Breast epithelium (tissue), 4 donors: ENCODE measurements around the gene SLC39A11. TPM values are rescaled to one million over a fixed set of nuclear protein-coding genes. Genes with fewer than 3 reads are reported as not detected.

Source experiments
- DNase-seq, 2 donors: peaks; one replicate each; pipeline ENCODE4 v3.0.0-alpha.2; 2019; ENCODE audit warnings: low spot score in 2 of 2
- H3K27ac ChIP-seq, 2 donors: fragments of 200-600 bp; sonication (generic) in 1 of 2; one replicate each; pipeline ENCODE4 v1.5.1; 2016 to 2019; ENCODE audit warnings: mild to moderate bottlenecking in 1 of 2
- H3K27me3 ChIP-seq, 2 donors: fragments of 200-600 bp; sonication (generic) in 1 of 2; one replicate each; pipeline versions ENCODE4 v1.5.1 to v1.6.0; 2017 to 2019; ENCODE audit warnings: control low read depth in 1 of 2, mild to moderate bottlenecking in 1 of 2
- H3K36me3 ChIP-seq: fragments of 200-600 bp; one replicate; pipeline ENCODE4 v1.5.1; 2019
- H3K4me1 ChIP-seq, 2 donors: fragments of 200-600 bp; sonication (generic); one replicate each; pipeline ENCODE4 v1.5.1; 2016 to 2019; ENCODE audit warnings: control low read depth in 1 of 2
- H3K4me3 ChIP-seq, 3 donors: fragments of 200-600 bp; sonication (generic); 1 replicate in 2 of 3; 2 replicates in 1 of 3; pipeline ENCODE4 v1.5.1; 2016 to 2019; ENCODE audit warnings: mild to moderate bottlenecking in 3 of 3, moderate library complexity in 2 of 3
- H3K9me3 ChIP-seq, 2 donors: fragments of 200-600 bp; sonication (generic) in 1 of 2; one replicate each; pipeline ENCODE4 v1.5.1; 2016 to 2019; ENCODE audit warnings: control low read depth in 1 of 2
- CTCF ChIP-seq, 3 donors: fragments of 450-650 bp; IDR thresholded peaks; one replicate each; pipeline ENCODE4 v1.5.1; 2016 to 2017; ENCODE audit warnings: antibody characterized with exemption in 3 of 3, mild to moderate bottlenecking in 3 of 3, moderate library complexity in 3 of 3
- POLR2A ChIP-seq: fragments of 450-650 bp; IDR thresholded peaks from one replicate; pipeline ENCODE4 v1.6.1; 2016; ENCODE audit warnings: antibody characterized with exemption, mild to moderate bottlenecking, moderate library complexity
- POLR2AphosphoS5 ChIP-seq, 3 donors: sonication (generic); formaldehyde crosslinking; IDR thresholded peaks; one replicate each; pipeline ENCODE4 v1.6.1; 2017; ENCODE audit warnings: antibody characterized with exemption in 3 of 3
- intact Hi-C: fragments of 100-400 bp; cut with DNase I; formaldehyde crosslinking; loops from one replicate; pipeline ENCODE4 v1.15.1; 2023; ENCODE audit warnings: low total_unique reads
- total RNA-seq, 3 donors: library from RNA; depleted of rRNA; stranded (reverse); fragments of >200 nt; gene quantifications; one replicate each; pipeline ENCODE4 v1.1.0, GENCODE V29; 2016

Gene SLC39A11
- total RNA-seq, 3 donors from 2014 or later: 31.8 to 54.6 (median 47.0) TPM

GRCh38 chr17:72717676-72718075 is 374.8 kb downstream of the SLC39A11 start:
- TF ChIP-seq POLR2AphosphoS5 (IDR thresholded peaks at IDR 0.05) (no peak), POLR2A (no peak)
- no peaks in the 10 kb centered on the region for H3K4me1 ChIP-seq
- intact Hi-C loops: loop anchor here (5.0 kb wide), 1 partner anchor 545 kb away; no protein-coding TSS in a partner anchor
- DNase-seq: no peak
- H3K9me3 ChIP-seq: no peaks in the 10 kb centered on the region
- H3K27me3 ChIP-seq: no peaks in the 10 kb centered on the region
- H3K4me3 ChIP-seq: no peak overlapping the region
- no peak overlapping the region for H3K27ac ChIP-seq
- H3K36me3 ChIP-seq: no peaks in the 10 kb centered on the region

DNA sequence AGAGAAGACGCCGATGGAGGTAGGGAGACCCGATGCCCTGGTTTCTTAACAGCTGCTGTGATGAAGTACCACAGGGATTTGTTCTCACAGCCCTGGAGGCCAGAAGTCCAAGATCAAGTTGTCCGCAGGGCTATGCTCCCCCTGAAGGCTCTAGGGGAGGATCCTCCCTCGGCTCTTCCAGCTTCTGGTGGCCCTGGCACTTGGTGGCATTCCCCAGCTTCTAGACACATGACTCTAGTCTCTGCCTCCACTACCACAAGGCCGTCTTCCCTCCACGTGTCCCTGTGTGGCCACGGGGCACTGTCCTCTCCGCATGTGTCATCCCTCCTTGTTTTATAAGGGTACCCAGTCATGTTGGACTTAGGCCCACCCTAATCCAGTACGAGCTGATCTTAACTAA is 375.2 kb downstream of the SLC39A11 start:
- no peaks in the 10 kb centered on the region for H3K4me1 ChIP-seq
- H3K9me3 ChIP-seq: no peaks in the 10 kb centered on the region
- no peak for DNase-seq
- no peaks in the 10 kb centered on the region for H3K27me3 ChIP-seq
- intact Hi-C loops: loop anchor here (5.0 kb wide), 1 partner anchor 545 kb away; no protein-coding TSS in a partner anchor
- TF ChIP-seq POLR2AphosphoS5 (IDR thresholded peaks at IDR 0.05) (no peak), POLR2A (no peak), CTCF (IDR thresholded peaks at IDR 0.05) (no peak)
- no peaks in the 10 kb centered on the region for H3K36me3 ChIP-seq
- no peak overlapping the region for H3K27ac ChIP-seq
- H3K4me3 ChIP-seq: no peak overlapping the region

DNA sequence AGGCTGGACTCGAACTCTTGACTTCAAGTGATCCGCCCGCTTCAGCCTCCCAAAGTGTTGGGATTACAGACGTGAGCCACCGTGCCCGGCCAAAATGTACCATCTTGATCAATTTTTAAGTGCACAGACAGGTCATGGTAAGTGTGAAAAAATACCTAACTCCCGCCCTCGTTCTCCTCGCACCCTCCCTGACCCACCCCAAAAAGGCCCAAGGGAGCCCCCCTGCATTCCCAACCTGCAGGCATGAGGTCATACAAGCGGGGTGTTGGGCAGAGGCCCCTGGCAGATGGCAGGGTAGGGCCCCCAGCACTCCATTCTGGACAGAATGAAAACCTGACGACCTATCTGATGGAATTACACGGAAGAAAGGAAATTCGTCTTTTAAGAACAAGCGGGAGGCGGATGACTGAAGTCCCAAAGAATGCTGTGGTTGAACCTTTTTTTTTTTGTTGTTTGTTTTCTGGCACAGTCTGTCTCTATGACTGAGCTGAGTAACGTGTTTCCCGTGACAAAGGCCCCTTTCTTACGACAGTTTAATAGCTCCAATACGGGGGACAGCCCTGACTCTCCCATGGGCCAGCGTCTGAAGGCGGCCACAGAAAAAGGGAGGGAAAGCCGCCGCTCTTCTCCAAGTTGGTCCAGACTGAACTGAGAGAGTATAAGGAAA is 376.4 kb downstream of the SLC39A11 start:
- H3K4me1 ChIP-seq: no peaks in the 10 kb centered on the region
- H3K9me3 ChIP-seq: peaks cover 0 to 5% of the 10 kb centered on the region in 2 donors
- H3K36me3 ChIP-seq: no peaks in the 10 kb centered on the region
- TF ChIP-seq POLR2A: no peak
- TF ChIP-seq CTCF (IDR thresholded peaks at IDR 0.05): no peak
- TF ChIP-seq POLR2AphosphoS5 (IDR thresholded peaks at IDR 0.05): peak in 1 of 3 donors; percentile 47
- H3K4me3 ChIP-seq: peak overlapping the region in 1 of 3 donors; percentile 21
- intact Hi-C loops: loop anchor here (5.0 kb wide), 1 partner anchor 544 kb away; no protein-coding TSS in a partner anchor
- H3K27ac ChIP-seq: peak overlapping the region; percentile 68 to 79
- peak in 1 of 2 donors; percentile 71 for DNase-seq
- H3K27me3 ChIP-seq: no peaks in the 10 kb centered on the region

DNA sequence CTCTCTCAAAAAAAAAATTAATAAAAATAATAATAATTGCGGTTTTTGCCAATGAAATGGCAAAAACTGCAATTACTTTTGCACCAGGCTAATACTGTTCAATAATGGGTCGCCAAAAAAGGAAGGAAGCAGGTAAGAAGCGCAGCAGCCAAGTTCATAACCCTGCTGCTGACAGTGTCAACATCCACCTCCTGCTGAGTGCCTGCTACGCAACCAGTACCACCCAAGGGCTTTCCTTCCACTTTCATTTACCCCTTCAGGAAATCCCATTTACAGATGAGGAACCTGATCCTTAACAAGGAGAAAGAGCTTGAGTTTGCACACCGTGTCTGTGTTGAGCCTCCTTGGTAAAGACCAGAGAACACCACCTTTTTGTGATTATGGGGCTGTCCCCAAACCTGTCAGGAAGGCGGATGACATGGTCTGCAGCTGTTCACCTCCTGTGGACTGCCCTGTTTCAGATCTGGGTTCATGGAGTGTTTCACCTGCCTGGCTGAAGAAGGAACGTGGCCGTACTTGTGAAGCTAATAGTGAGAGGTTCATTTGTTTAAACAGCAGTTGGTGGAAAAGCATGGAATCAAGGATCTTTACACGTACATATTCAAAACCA is 378.0 kb downstream of the SLC39A11 start:
- intact Hi-C loops: no loop called here
- Histone ChIP-seq H3K9me3 (peaks cover 0 to 7% of the 10 kb centered on the region in 2 donors), H3K27ac (no peak overlapping the region), H3K4me3 (no peak overlapping the region), H3K27me3 (no peaks in the 10 kb centered on the region), H3K36me3 (no peaks in the 10 kb centered on the region), H3K4me1 (no peaks in the 10 kb centered on the region)
- DNase-seq: no peak
- TF ChIP-seq POLR2AphosphoS5 (IDR thresholded peaks at IDR 0.05) (no peak), CTCF (IDR thresholded peaks at IDR 0.05) (no peak), POLR2A (no peak)

- no peak overlapping the region for H3K4me3 ChIP-seq
- H3K4me1 ChIP-seq: no peaks in the 10 kb centered on the region
- H3K36me3 ChIP-seq: no peaks in the 10 kb centered on the region
- no peak for DNase-seq
- H3K9me3 ChIP-seq: peaks cover 0 to 7% of the 10 kb centered on the region in 2 donors
- no peaks in the 10 kb centered on the region for H3K27me3 ChIP-seq
- TF ChIP-seq POLR2AphosphoS5 (IDR thresholded peaks at IDR 0.05) (no peak), POLR2A (no peak), CTCF (IDR thresholded peaks at IDR 0.05) (no peak)
- intact Hi-C loops: no loop called here
- no peak overlapping the region for H3K27ac ChIP-seq
Observed at GRCh38 chr17:72713701-72714100, 378.8 kb downstream of the SLC39A11 start.
